AG04449 (cell line): ENCODE data around the gene CDYL2.

Experiments used
- CTCF ChIA-PET: fragments of 350-600 bp; formaldehyde crosslinking; extraction: SDS; loops from one replicate; lab custom pipeline; 2021; ENCODE audit warnings: antibody characterized with exemption; lab: Yijun Ruan, JAX
- POLR2A ChIA-PET: fragments of 400-600, 350-600 bp; formaldehyde crosslinking; extraction: SDS; loops from one replicate; lab custom pipeline; 2020; ENCODE audit warnings: antibody characterized with exemption, inconsistent platforms; lab: Yijun Ruan, JAX
- DNase-seq: peaks from one replicate; pipeline ENCODE4 v3.0.0-alpha.2; 2010; ENCODE audit warnings: low read depth, low spot score
- H3K4me3 ChIP-seq: 2 replicates; pipeline ENCODE4 v1.5.1; 2011; ENCODE audit warnings: low read depth, mild to moderate bottlenecking, control low read depth, low read length
- CTCF ChIP-seq: IDR thresholded peaks from one replicate; pipeline ENCODE4 v1.5.1; 2011; ENCODE audit warnings: mild to moderate bottlenecking, moderate library complexity, low read length, control low read depth, inconsistent platforms; ENCODE audit not compliant: insufficient read depth; ENCODE audit errors: missing control alignments

Gene CDYL2

GRCh38 chr16:80776856-80777255, 27.5 kb downstream of the CDYL2 start:
- DNase-seq: no peak
- H3K4me3 ChIP-seq: no peak overlapping the region
- ChIA-PET POLR2A (no interaction called here), CTCF (interaction anchor here (1.2 kb wide), 1 partner anchor 15 kb away, joined by 3 read pairs; no protein-coding TSS in a partner anchor)
- TF ChIP-seq CTCF: no peak

GRCh38 chr16:80775450-80775849, 28.9 kb downstream of the CDYL2 start:
- H3K4me3 ChIP-seq: no peak overlapping the region
- ChIA-PET CTCF (interaction anchor here (0.7 to 1.3 kb wide), 2 partner anchors 28 to 261 kb away, joined by 3 read pairs; partner anchors contain the start of gene ATMIN), POLR2A (no interaction called here)
- TF ChIP-seq CTCF: no peak
- no peak for DNase-seq

GRCh38 chr16:80766798-80767197, 37.6 kb downstream of the CDYL2 start:
- TF ChIP-seq CTCF: no peak
- no peak for DNase-seq
- POLR2A ChIA-PET: no interaction called here
- CTCF ChIA-PET: no interaction called here
- no peak overlapping the region for H3K4me3 ChIP-seq

GRCh38 chr16:80759419-80760162, 44.8 kb downstream of the CDYL2 start:
- no peak for DNase-seq
- no peak overlapping the region for H3K4me3 ChIP-seq
- ChIA-PET POLR2A (no interaction called here), CTCF (no interaction called here)
- TF ChIP-seq CTCF: no peak

GRCh38 chr16:80754476-80754875, 49.9 kb downstream of the CDYL2 start:
- POLR2A ChIA-PET: no interaction called here
- no peak for DNase-seq
- CTCF ChIA-PET: interaction anchor here (1.3 kb wide), 1 partner anchor 70 kb away, joined by 3 read pairs; no protein-coding TSS in a partner anchor
- H3K4me3 ChIP-seq: no peak overlapping the region
- TF ChIP-seq CTCF: no peak

- no peak for TF ChIP-seq CTCF
- ChIA-PET CTCF (no interaction called here), POLR2A (no interaction called here)
- no peak overlapping the region for H3K4me3 ChIP-seq
- no peak for DNase-seq
These were observed 51.9 kb downstream of the CDYL2 start for GRCh38 chr16:80752541-80752940.
